Measurements from ENCODE around the gene CCDC187. TPM values are rescaled to one million over a fixed set of nuclear protein-coding genes. Genes with fewer than 3 reads are reported as not detected.

CCDC187 gene
- total RNA-seq, 2 donors from 2014 or later = 1.2 TPM; not detected in 1

DNA sequence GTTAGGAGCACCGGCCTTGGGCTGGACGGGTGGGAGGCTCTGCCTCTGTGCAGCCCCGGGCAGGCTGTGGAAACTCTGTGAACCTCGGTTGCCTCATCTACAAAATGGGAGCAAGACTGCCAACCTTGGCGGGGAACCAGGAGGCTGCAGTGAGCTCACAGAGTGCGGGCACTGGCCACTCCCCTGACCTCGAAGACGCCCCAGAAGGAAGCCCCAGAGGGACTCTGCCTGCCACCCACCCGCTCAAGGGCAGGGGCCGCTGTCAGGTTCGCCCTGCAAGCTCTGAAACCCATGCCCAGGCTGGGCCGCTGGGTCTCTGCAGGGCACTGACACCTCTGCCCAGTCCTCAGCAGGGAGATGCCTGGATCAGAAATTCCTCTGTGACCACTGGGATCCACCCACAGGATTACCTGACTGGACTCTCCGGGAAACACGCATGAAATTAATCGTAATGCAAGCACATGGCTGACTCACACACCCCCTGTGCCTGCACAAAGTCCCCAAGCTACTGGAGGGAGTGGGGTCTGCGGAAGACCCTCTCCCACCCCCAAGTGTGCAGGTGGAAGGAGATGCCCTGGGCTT lies 7.4 kb downstream of the CCDC187 start:
- TF ChIP-seq, protein P1, sequence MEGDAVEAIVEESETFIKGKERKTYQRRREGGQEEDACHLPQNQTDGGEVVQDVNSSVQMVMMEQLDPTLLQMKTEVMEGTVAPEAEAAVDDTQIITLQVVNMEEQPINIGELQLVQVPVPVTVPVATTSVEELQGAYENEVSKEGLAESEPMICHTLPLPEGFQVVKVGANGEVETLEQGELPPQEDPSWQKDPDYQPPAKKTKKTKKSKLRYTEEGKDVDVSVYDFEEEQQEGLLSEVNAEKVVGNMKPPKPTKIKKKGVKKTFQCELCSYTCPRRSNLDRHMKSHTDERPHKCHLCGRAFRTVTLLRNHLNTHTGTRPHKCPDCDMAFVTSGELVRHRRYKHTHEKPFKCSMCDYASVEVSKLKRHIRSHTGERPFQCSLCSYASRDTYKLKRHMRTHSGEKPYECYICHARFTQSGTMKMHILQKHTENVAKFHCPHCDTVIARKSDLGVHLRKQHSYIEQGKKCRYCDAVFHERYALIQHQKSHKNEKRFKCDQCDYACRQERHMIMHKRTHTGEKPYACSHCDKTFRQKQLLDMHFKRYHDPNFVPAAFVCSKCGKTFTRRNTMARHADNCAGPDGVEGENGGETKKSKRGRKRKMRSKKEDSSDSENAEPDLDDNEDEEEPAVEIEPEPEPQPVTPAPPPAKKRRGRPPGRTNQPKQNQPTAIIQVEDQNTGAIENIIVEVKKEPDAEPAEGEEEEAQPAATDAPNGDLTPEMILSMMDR (IDR thresholded peaks at IDR 0.05) = no peak
- no peak for TF ChIP-seq POLR2AphosphoS5 (IDR thresholded peaks at IDR 0.05)
- TF ChIP-seq POLR2A (IDR thresholded peaks at IDR 0.05) = no peak
- Histone ChIP-seq H3K9me3 (no peaks in the 10 kb centered on the region), H3K4me3 (no peak overlapping the region), H3K27me3 (replicated peaks; ENCODE audit: insufficient read depth) (no peaks in the 10 kb centered on the region), H3K27ac (no peak overlapping the region), H3K4me1 (replicated peaks) (no peaks in the 10 kb centered on the region), H3K36me3 (no peaks in the 10 kb centered on the region)
- WGBS = 66% methylated on average over 5 of the region's 16 CpGs
- no peak for DNase-seq (ENCODE audit: low spot score)
- intact Hi-C loops (cut with DNase I) = no loop called here

- TF ChIP-seq POLR2A (IDR thresholded peaks at IDR 0.05) (no peak), POLR2AphosphoS5 (IDR thresholded peaks at IDR 0.05) (no peak)
- TF ChIP-seq, protein P1 (IDR thresholded peaks at IDR 0.05) = no peak
- no peaks in the 10 kb centered on the region for H3K27me3 ChIP-seq (replicated peaks; ENCODE audit: insufficient read depth)
- no peaks in the 10 kb centered on the region for H3K4me1 ChIP-seq (replicated peaks)
- no peaks in the 10 kb centered on the region for H3K36me3 ChIP-seq
- 77% methylated on average over 33 of the region's 37 CpGs for WGBS
- H3K27ac ChIP-seq = no peak overlapping the region
- intact Hi-C loops (cut with DNase I) = no loop called here
- no peak for DNase-seq (ENCODE audit: low spot score)
- H3K9me3 ChIP-seq = no peaks in the 10 kb centered on the region
- H3K4me3 ChIP-seq = no peak overlapping the region
Measured at GRCh38 chr9:136295542-136296433, 8.1 kb downstream of the CCDC187 start.

DNA sequence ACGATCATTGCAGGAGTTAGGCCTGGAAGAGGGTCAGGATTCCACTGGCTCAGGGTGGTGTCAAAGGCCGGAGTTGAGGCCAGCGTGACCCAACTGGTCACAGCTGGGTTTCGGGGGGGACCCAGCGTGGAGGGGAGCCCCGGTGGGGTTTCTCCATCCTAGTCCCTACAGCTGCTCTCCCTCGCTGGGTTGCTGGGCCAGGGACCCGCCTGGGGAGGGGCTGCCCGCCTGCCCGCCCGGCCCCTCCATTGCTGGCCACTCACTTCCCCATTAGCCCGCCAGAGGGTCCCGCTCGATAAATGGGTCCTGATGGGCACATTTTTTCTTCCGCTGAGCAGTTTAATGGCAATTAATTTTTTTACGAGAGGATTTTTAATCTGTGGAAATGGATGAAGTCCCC lies 8.8 kb downstream of the CCDC187 start:
- TF ChIP-seq, protein P1 (IDR thresholded peaks at IDR 0.05) = no peak
- TF ChIP-seq POLR2AphosphoS5 (IDR thresholded peaks at IDR 0.05) (no peak), POLR2A (IDR thresholded peaks at IDR 0.05) (no peak)
- 90% methylated on average over 16 of the region's 16 CpGs for WGBS
- Histone ChIP-seq H3K36me3 (no peaks in the 10 kb centered on the region), H3K9me3 (no peaks in the 10 kb centered on the region), H3K27ac (no peak overlapping the region), H3K4me1 (replicated peaks) (no peaks in the 10 kb centered on the region), H3K4me3 (no peak overlapping the region), H3K27me3 (replicated peaks; ENCODE audit: insufficient read depth) (no peaks in the 10 kb centered on the region)
- intact Hi-C loops (cut with DNase I) = no loop called here
- no peak for DNase-seq (ENCODE audit: low spot score)

DNA sequence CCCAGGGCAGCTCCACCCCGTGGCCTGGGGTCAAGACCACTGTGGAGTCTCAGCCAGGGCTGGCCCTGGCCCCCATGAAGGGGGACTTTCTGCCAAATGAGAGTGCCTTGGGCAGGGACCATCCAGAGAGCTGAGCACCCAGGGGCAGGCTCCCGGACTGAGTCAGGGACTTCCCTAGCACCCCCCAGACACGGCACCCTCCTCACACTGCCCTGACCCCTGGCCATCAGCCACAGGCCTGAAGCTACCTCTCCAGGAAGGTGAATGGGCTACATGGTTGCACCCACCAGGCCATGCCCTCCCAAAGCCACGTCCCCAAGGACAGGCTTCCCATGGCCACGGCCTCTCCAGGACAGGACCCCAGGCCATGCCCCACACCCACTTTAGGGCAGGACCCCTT lies 9.5 kb downstream of the CCDC187 start:
- Histone ChIP-seq H3K4me1 (replicated peaks) (no peaks in the 10 kb centered on the region), H3K27me3 (replicated peaks; ENCODE audit: insufficient read depth) (no peaks in the 10 kb centered on the region), H3K4me3 (no peak overlapping the region), H3K9me3 (no peaks in the 10 kb centered on the region), H3K36me3 (no peaks in the 10 kb centered on the region), H3K27ac (no peak overlapping the region)
- 82% methylated on average over 5 of the region's 5 CpGs for WGBS
- intact Hi-C loops (cut with DNase I) = no loop called here
- TF ChIP-seq, protein P1 (IDR thresholded peaks at IDR 0.05) = no peak
- TF ChIP-seq POLR2A (IDR thresholded peaks at IDR 0.05) = no peak
- TF ChIP-seq POLR2AphosphoS5 (IDR thresholded peaks at IDR 0.05) = no peak
- DNase-seq (ENCODE audit: low spot score) = no peak
